ENCODE data around the gene ECT2L. TPM values are rescaled to one million over a fixed set of nuclear protein-coding genes. Genes with fewer than 3 reads are reported as not detected.

ECT2L gene
- total RNA-seq, 1 experiment from 2014 or later = not detected

- no peak for DNase-seq (ENCODE audit: low spot score)
Observed at GRCh38 chr6:138857775-138858174, 61.9 kb downstream of the ECT2L start.

- no peak for DNase-seq (ENCODE audit: low spot score)
Observed at GRCh38 chr6:138862456-138862855, 66.6 kb downstream of the ECT2L start.

- no peak for DNase-seq (ENCODE audit: low spot score)
Observed at GRCh38 chr6:138863321-138863720, 67.4 kb downstream of the ECT2L start.

GRCh38 chr6:138864343-138864890 lies 68.5 kb downstream of the ECT2L start:
- DNase-seq (ENCODE audit: low spot score) = no peak

- DNase-seq (ENCODE audit: low spot score) = no peak
Observed at GRCh38 chr6:138865480-138866109, 69.7 kb downstream of the ECT2L start.

GRCh38 chr6:138868181-138868580 lies 72.3 kb downstream of the ECT2L start:
- DNase-seq (ENCODE audit: low spot score) = no peak

- no peak for DNase-seq (ENCODE audit: low spot score)
Observed at GRCh38 chr6:138869398-138869797, 73.5 kb downstream of the ECT2L start.

- DNase-seq (ENCODE audit: low spot score) = no peak
Observed at GRCh38 chr6:138873191-138873590, 77.3 kb downstream of the ECT2L start.

- no peak for DNase-seq (ENCODE audit: low spot score)
Observed at GRCh38 chr6:138882369-138883017, 86.6 kb downstream of the ECT2L start.

GRCh38 chr6:138885156-138885819 lies 89.4 kb downstream of the ECT2L start:
- no peak for DNase-seq (ENCODE audit: low spot score)

GRCh38 chr6:138891255-138891986 lies 95.5 kb downstream of the ECT2L start:
- DNase-seq (ENCODE audit: low spot score) = no peak

GRCh38 chr6:138896104-138896756 lies 100.3 kb downstream of the ECT2L start:
- no peak for DNase-seq (ENCODE audit: low spot score)

GRCh38 chr6:138897031-138897430 lies 101.1 kb downstream of the ECT2L start:
- no peak for DNase-seq (ENCODE audit: low spot score)

GRCh38 chr6:138907167-138907566 lies 111.3 kb downstream of the ECT2L start:
- DNase-seq (ENCODE audit: low spot score) = no peak

GRCh38 chr6:138909511-138909910 lies 113.6 kb downstream of the ECT2L start:
- no peak for DNase-seq (ENCODE audit: low spot score)

- DNase-seq (ENCODE audit: low spot score) = no peak
Observed at GRCh38 chr6:138909975-138910374, 114.1 kb downstream of the ECT2L start.

- no peak for DNase-seq (ENCODE audit: low spot score)
Observed at GRCh38 chr6:138912308-138912707, 116.4 kb downstream of the ECT2L start.

- no peak for DNase-seq (ENCODE audit: low spot score)
Observed at GRCh38 chr6:138914701-138915100, 118.8 kb downstream of the ECT2L start.

- DNase-seq (ENCODE audit: low spot score) = no peak
Observed at GRCh38 chr6:138920906-138921305, 125.0 kb downstream of the ECT2L start.

GRCh38 chr6:138923561-138923960 lies 127.7 kb downstream of the ECT2L start:
- DNase-seq (ENCODE audit: low spot score) = no peak

- no peak for DNase-seq (ENCODE audit: low spot score)
Observed at GRCh38 chr6:138925806-138926205, 129.9 kb downstream of the ECT2L start.

Measured in HT-29 (cell line).